HG03064 (cell line): ENCODE measurements around the gene HBE1.
"Not testable (repeated sequence)": the region's sequence is repeated elsewhere in the genome, so short reads cannot be mapped to it uniquely, and the experiment has no call there.

Experiments
- ATAC-seq: cut with Tn5 transposase; IDR thresholded peaks from one replicate; pipeline ENCODE4 v1.9.1; 2021; ENCODE audit warnings: low read depth; ENCODE audit not compliant: unreplicated experiment

Gene HBE1

GRCh38 chr11:5254646-5255413 is 14.9 kb downstream of the HBE1 start, which contains the start of gene HBG2:
Gene HBG2 (minus strand): TSS chr11:5254781. CDS start chr11:5254728, 53 bp downstream.
- ATAC-seq, result not testable (repeated sequence)

- ATAC-seq, result not testable (repeated sequence)
Measured at GRCh38 chr11:5254023-5254422, 15.7 kb downstream of the HBE1 start.

- not testable (repeated sequence) for ATAC-seq
Measured at GRCh38 chr11:5253440-5253839, 16.3 kb downstream of the HBE1 start.

- no peak for ATAC-seq
Measured at GRCh38 chr11:5252919-5253265, 16.9 kb downstream of the HBE1 start.

- ATAC-seq, result no peak
Measured at GRCh38 chr11:5252192-5252918, 17.4 kb downstream of the HBE1 start.

- ATAC-seq, result no peak
Measured at GRCh38 chr11:5251746-5252145, 18.0 kb downstream of the HBE1 start.

- no peak for ATAC-seq
Measured at GRCh38 chr11:5250543-5251204, 19.1 kb downstream of the HBE1 start.

- ATAC-seq, result not testable (repeated sequence)
Measured at GRCh38 chr11:5249807-5250396, 19.8 kb downstream of the HBE1 start, which contains the start of gene HBG1. Gene HBG1 (minus strand): TSS chr11:5249857. CDS start chr11:5249804, 53 bp downstream.

GRCh38 chr11:5248498-5248897 is 21.2 kb downstream of the HBE1 start:
- not testable (repeated sequence) for ATAC-seq

- no peak for ATAC-seq
Measured at GRCh38 chr11:5247472-5248192, 22.1 kb downstream of the HBE1 start.

- no peak for ATAC-seq
Measured at GRCh38 chr11:5246772-5247471, 22.8 kb downstream of the HBE1 start.

GRCh38 chr11:5245155-5245554 is 24.6 kb downstream of the HBE1 start:
- no peak for ATAC-seq

GRCh38 chr11:5243816-5244180 is 25.9 kb downstream of the HBE1 start:
- no peak for ATAC-seq

- no peak for ATAC-seq
Measured at GRCh38 chr11:5242933-5243815, 26.6 kb downstream of the HBE1 start.

- no peak for ATAC-seq
Measured at GRCh38 chr11:5242208-5242607, 27.5 kb downstream of the HBE1 start.

- no peak for ATAC-seq
Measured at GRCh38 chr11:5241458-5241857, 28.3 kb downstream of the HBE1 start.

GRCh38 chr11:5240458-5240857 is 29.3 kb downstream of the HBE1 start:
- no peak for ATAC-seq

GRCh38 chr11:5240056-5240455 is 29.7 kb downstream of the HBE1 start:
- no peak for ATAC-seq

- no peak for ATAC-seq
Measured at GRCh38 chr11:5239046-5239445, 30.7 kb downstream of the HBE1 start.
